Progenitor cell of endocrine pancreas (in vitro differentiated cells): ENCODE measurements around the gene C3orf85. TPM values are rescaled to one million over a fixed set of nuclear protein-coding genes. Genes with fewer than 3 reads are reported as not detected.

Source experiments
- DNase-seq: peaks from one replicate; pipeline ENCODE4 v3.0.0; 2021; ENCODE audit warnings: low spot score; ENCODE audit not compliant: unreplicated experiment
- H3K27ac Mint-ChIP-seq: 2 replicates; pipeline ENCODE4 v1.8.0; 2021; ENCODE audit warnings: mild to moderate bottlenecking, moderate library complexity, mixed read lengths
- H3K27me3 Mint-ChIP-seq: 2 replicates; pipeline ENCODE4 v1.8.0; 2021; ENCODE audit warnings: mixed read lengths
- H3K36me3 Mint-ChIP-seq: 2 replicates; pipeline ENCODE4 v1.8.0; 2022; ENCODE audit warnings: mixed read lengths; ENCODE audit not compliant: insufficient read depth
- H3K4me1 Mint-ChIP-seq: 2 replicates; pipeline ENCODE4 v1.8.0; 2021; ENCODE audit warnings: low read depth, mixed read lengths
- H3K4me3 Mint-ChIP-seq: 2 replicates; pipeline ENCODE4 v1.8.0; 2021; ENCODE audit warnings: low read depth, mild to moderate bottlenecking, moderate library complexity, mixed read lengths
- H3K9me3 Mint-ChIP-seq: 2 replicates; pipeline ENCODE4 v1.8.0; 2021; ENCODE audit warnings: low read depth, mixed read lengths
- total RNA-seq: library from RNA; stranded (reverse); gene quantifications from 2 replicates; pipeline ENCODE4 v1.2.1, GENCODE V29; 2021
- TF ChIP-seq, protein P1 (sequence below): fragments of 200-600 bp; sonication (generic); IDR thresholded peaks from one replicate; pipeline ENCODE4 v1.5.0; 2021; ENCODE audit warnings: antibody characterized with exemption, mild to moderate bottlenecking; ENCODE audit not compliant: unreplicated experiment

C3orf85 gene
- total RNA-seq, 1 donor from 2014 or later: not detected

DNA sequence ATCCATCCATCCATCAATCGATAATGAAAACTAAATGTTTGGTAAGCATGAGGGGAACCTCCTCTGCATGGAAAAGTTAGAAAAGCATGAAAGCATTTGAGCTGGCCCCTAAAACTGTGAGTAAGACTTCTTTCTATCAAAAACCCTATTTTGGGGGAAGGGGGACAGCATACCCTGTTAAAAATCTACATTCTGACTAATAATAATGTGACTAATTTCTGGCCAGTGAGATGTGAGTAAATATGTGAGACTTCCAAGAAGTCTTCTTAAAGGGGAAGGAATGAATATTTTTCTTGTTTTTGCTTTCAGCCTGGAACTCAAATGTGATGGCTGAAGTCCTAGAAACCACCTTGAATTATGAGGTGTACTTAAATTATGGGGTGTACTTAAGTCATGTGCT lies 54.9 kb downstream of the C3orf85 start:
- H3K4me3 Mint-ChIP-seq: no peak overlapping the region
- no peak overlapping the region for H3K27ac Mint-ChIP-seq
- H3K36me3 Mint-ChIP-seq: no peaks in the 10 kb centered on the region
- TF ChIP-seq, protein P1, sequence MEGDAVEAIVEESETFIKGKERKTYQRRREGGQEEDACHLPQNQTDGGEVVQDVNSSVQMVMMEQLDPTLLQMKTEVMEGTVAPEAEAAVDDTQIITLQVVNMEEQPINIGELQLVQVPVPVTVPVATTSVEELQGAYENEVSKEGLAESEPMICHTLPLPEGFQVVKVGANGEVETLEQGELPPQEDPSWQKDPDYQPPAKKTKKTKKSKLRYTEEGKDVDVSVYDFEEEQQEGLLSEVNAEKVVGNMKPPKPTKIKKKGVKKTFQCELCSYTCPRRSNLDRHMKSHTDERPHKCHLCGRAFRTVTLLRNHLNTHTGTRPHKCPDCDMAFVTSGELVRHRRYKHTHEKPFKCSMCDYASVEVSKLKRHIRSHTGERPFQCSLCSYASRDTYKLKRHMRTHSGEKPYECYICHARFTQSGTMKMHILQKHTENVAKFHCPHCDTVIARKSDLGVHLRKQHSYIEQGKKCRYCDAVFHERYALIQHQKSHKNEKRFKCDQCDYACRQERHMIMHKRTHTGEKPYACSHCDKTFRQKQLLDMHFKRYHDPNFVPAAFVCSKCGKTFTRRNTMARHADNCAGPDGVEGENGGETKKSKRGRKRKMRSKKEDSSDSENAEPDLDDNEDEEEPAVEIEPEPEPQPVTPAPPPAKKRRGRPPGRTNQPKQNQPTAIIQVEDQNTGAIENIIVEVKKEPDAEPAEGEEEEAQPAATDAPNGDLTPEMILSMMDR: no peak
- DNase-seq: no peak
- no peaks in the 10 kb centered on the region for H3K27me3 Mint-ChIP-seq
- H3K4me1 Mint-ChIP-seq: peaks cover 1% of the 10 kb centered on the region
- H3K9me3 Mint-ChIP-seq: no peaks in the 10 kb centered on the region

DNA sequence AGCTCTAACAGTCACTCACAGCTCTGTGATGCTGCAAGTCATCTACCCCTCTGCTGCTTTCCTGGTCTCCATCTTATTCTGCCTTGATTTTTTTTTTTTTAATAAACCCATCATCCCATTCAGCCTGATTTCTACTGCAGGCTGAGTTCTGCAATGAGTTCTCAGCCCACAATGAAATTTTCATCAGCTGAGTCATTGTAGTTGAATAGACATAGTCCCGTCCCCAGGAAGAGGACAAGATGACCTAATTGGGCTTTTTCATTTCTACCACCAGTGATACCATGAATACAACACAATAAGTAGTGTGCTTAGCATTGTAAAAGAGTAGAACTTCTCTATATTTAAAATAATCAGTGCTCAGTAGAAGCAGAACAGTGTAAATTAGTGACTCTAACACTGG lies 59.3 kb downstream of the C3orf85 start:
- no peaks in the 10 kb centered on the region for H3K27me3 Mint-ChIP-seq
- H3K27ac Mint-ChIP-seq: no peak overlapping the region
- TF ChIP-seq, protein P1: no peak
- peaks cover 2% of the 10 kb centered on the region for H3K36me3 Mint-ChIP-seq
- no peak overlapping the region for H3K4me3 Mint-ChIP-seq
- DNase-seq: no peak
- no peaks in the 10 kb centered on the region for H3K4me1 Mint-ChIP-seq
- peaks cover 4% of the 10 kb centered on the region for H3K9me3 Mint-ChIP-seq

Other genes starting within 250 kb of the C3orf85 start
- gene GUCA1C, start 182.8 kb upstream of the C3orf85 start, total RNA-seq: not detected in 2 replicates
- not detected in 2 replicates for gene MORC1, start 18.6 kb upstream of the C3orf85 start, total RNA-seq
- gene DPPA2, start 179.8 kb downstream of the C3orf85 start, total RNA-seq: 0.58 and 0.69 TPM in 2 replicates
- gene DPPA4, start 200.8 kb downstream of the C3orf85 start, total RNA-seq: 47.5 and 55.4 TPM in 2 replicates